ENCODE data around the gene LY6G5C. TPM values are rescaled to one million over a fixed set of nuclear protein-coding genes. Genes with fewer than 3 reads are reported as not detected.

Gene LY6G5C
- total and polyA plus RNA-seq, 2 donors (not counting 1 experiment from before 2014, with no cell fraction given), result 0.76 to 3.4 TPM

DNA sequence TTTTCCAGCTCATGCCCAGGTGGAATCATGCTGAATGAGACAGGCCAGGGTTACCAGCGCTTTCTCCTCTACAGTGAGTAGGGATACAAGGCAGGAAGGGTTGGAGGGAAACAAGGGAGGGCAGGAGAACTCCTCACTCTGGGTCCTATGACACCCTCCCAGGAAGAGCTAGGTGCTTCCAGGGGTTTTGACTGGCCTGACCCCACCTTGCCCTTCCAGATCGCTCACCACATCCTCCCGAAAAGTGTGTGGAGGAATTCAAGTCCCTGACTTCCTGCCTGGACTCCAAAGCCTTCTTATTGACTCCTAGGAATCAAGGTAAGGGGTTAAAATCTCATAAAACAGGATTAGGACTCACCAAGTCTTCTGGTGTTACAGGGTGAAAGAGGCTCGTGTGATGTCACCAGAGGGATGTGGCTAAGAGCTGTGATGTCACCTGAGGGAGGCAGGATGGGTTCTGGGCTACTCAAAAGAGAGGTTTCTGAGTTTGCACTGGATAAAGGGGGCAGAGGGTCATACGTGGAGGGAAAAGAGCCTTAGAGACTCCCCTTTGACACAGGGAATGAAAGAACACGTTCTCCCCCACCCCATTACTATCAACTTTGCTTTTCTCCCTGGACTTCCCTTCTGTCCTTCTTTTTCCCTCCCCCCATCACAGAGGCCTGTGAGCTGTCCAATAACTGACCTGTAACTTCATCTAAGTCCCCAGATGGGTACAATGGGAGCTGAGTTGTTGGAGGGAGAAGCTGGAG lies 23.3 kb downstream of the LY6G5C start:
- H3K36me3 ChIP-seq (replicated peaks in 1 of 2; ENCODE audit: control extremely low read depth in 1 of 2, control insufficient read depth in 1 of 2, extremely low read depth in 1 of 2, insufficient read depth in 2 of 2, low read length in 1 of 2), result peaks cover 0 to 32% of the 10 kb centered on the region in 2 experiments
- H3K4me2 ChIP-seq (replicated peaks; ENCODE audit: low read depth, low read length, poor library complexity, severe bottlenecking), result no peak overlapping the region
- peaks cover 32 to 48% of the 10 kb centered on the region in 2 donors for H3K4me1 ChIP-seq (ENCODE audit: control insufficient read depth in 2 of 2, insufficient read depth in 2 of 2, low read length in 2 of 2)
- DNase-seq, result no peak
- H4K20me1 ChIP-seq (ENCODE audit: control insufficient read depth, insufficient read depth, low read length, poor library complexity, severe bottlenecking), result peaks cover 24% of the 10 kb centered on the region
- H3K9ac ChIP-seq (ENCODE audit: low read length), result no peak overlapping the region
- H2AFZ ChIP-seq (ENCODE audit: insufficient read depth, low read depth, low read length, poor library complexity, severe bottlenecking), result no peak overlapping the region
- POLR2A ChIA-PET, result interaction anchor here (0.6 kb wide), 1 partner anchor 178 kb away, joined by 3 read pairs; no protein-coding TSS in a partner anchor
- Mint-ChIP-seq H3K4me1 (peaks cover 59% of the 10 kb centered on the region), H3K27ac (peak overlapping the region; percentile 65), H3K27me3 (no peaks in the 10 kb centered on the region), H3K9me3 (ENCODE audit: insufficient read depth) (no peaks in the 10 kb centered on the region), H3K4me3 (peak overlapping the region; percentile 41)
- TF ChIP-seq CTCF (IDR thresholded peaks at IDR 0.05) (no peak), EZH2 (IDR thresholded peaks at IDR 0.05; ENCODE audit: borderline replicate concordance, insufficient read depth, low read depth, low read length, poor library complexity, severe bottlenecking) (no peak)
- H3K4me3 ChIP-seq (ENCODE audit: control extremely low read depth in 1 of 5, extremely low read depth in 1 of 5, insufficient read depth in 1 of 5, low read depth in 2 of 5, low read length in 4 of 5), result no peak overlapping the region
- ATAC-seq (ENCODE audit: low read depth), result no peak
- no peaks in the 10 kb centered on the region for H3K9me3 ChIP-seq (ENCODE audit: control extremely low read depth in 1 of 3, control insufficient read depth in 2 of 3, insufficient read depth in 1 of 3, low read length in 2 of 3)
- peaks cover 90% of the 10 kb centered on the region for H3K79me2 ChIP-seq (ENCODE audit: control insufficient read depth, insufficient read depth, low read length)
- CTCF ChIA-PET, result interaction anchor here (0.6 to 1.1 kb wide), 3 partner anchors 33 to 172 kb away, joined by 3 to 4 read pairs (median 4); no protein-coding TSS in a partner anchor
- H3K27me3 ChIP-seq (replicated peaks in 1 of 4; ENCODE audit: control extremely low read depth in 1 of 4, control insufficient read depth in 3 of 4, insufficient read depth in 4 of 4, low read length in 3 of 4), result no peaks in the 10 kb centered on the region
- intact Hi-C loops (cut with micrococcal nuclease), result loop anchor here (10.0 kb wide), 1 partner anchor 1443 kb away; the partner anchor contains the start of gene TRIM26
- 92% methylated on average over 2 of the region's 6 CpGs for WGBS (ENCODE audit: insufficient coverage)
- peak overlapping the region in 1 of 2 donors; percentile 25 for H3K27ac ChIP-seq (ENCODE audit: low read length in 2 of 2)

Measured in B cell (primary cell).